K562 (cell line): ENCODE results near the gene RNF13. TPM values are rescaled to one million over a fixed set of nuclear protein-coding genes. Genes with fewer than 3 reads are reported as not detected.

ENCODE experiments used
- ATF3 ChIP-seq, 2 experiments: fragments of 450-650 bp in 1 of 2; sonication (generic) in 1 of 2; formaldehyde crosslinking in 1 of 2; IDR thresholded peaks in 1 of 2; conservative IDR thresholded peaks in 1 of 2; 2 replicates each; pipeline versions ENCODE4 v1.6.1 to v1.8.1; 2016 to 2023; ENCODE audit warnings: mild to moderate bottlenecking in 2 of 2, moderate library complexity in 2 of 2, inconsistent platforms in 1 of 2, missing genetic modification reagents in 1 of 2
- COPS2 ChIP-seq: fragments of 450-650 bp; conservative IDR thresholded peaks from 2 replicates; pipeline ENCODE4 v1.6.1; 2016; ENCODE audit warnings: mild to moderate bottlenecking, moderate library complexity
- FOXJ2 ChIP-seq: fragments of 200-800 bp; sonication (Bioruptor generic); IDR thresholded peaks from 2 replicates; pipeline ENCODE4 v1.6.1; 2016; ENCODE audit warnings: missing genetic modification characterization, missing compliant biosample characterization
- FOXK2 ChIP-seq, 2 experiments: fragments of 450-650 bp; IDR thresholded peaks in 1 of 2; conservative IDR thresholded peaks in 1 of 2; 2 replicates each; pipeline ENCODE4 v1.6.1; 2016; ENCODE audit warnings: low read depth in 2 of 2, mild to moderate bottlenecking in 1 of 2
- FOXP4 ChIP-seq: sonication (generic); formaldehyde crosslinking; IDR thresholded peaks from 2 replicates; pipeline ENCODE4 v1.8.0; 2022; ENCODE audit warnings: mild to moderate bottlenecking, missing genetic modification reagents, borderline replicate concordance
- HMG20B ChIP-seq: fragments of 250-450 bp; sonication (Bioruptor Pico); IDR thresholded peaks from 2 replicates; pipeline ENCODE4 v1.5.0; 2021; ENCODE audit warnings: mild to moderate bottlenecking
- HMGN3 ChIP-seq: IDR thresholded peaks from 2 replicates; pipeline ENCODE4 v1.6.1; 2011; ENCODE audit warnings: borderline replicate concordance, low read depth, mild to moderate bottlenecking, mixed read lengths, low read length; ENCODE audit not compliant: insufficient read length; ENCODE audit errors: extremely low read depth
- MAFF ChIP-seq: IDR thresholded peaks from 2 replicates; pipeline ENCODE4 v1.6.1; 2012; ENCODE audit warnings: low read length, improper control_type of control experiment
- MCM2 ChIP-seq: fragments of 450-650 bp; IDR thresholded peaks from 2 replicates; pipeline ENCODE4 v1.6.1; 2017; ENCODE audit warnings: low read depth, mild to moderate bottlenecking
- MIER1 ChIP-seq: fragments of 450-650 bp; IDR thresholded peaks from 2 replicates; pipeline ENCODE4 v1.6.1; 2016; ENCODE audit warnings: antibody characterized with exemption, mild to moderate bottlenecking, low read depth
- NFE2L1 ChIP-seq: fragments of 450-650 bp; IDR thresholded peaks from 2 replicates; pipeline ENCODE4 v1.6.1; 2016; ENCODE audit warnings: missing genetic modification characterization, low read depth, mild to moderate bottlenecking, missing compliant biosample characterization, moderate library complexity, borderline replicate concordance
- POLR3A ChIP-seq: IDR thresholded peaks from 2 replicates; pipeline ENCODE4 v1.6.1; 2011; ENCODE audit warnings: borderline replicate concordance, mild to moderate bottlenecking, moderate library complexity; ENCODE audit not compliant: insufficient read length, insufficient read depth; ENCODE audit errors: extremely low read depth
- RFX1 ChIP-seq: fragments of 450-650 bp; IDR thresholded peaks from 2 replicates; pipeline ENCODE4 v1.6.1; 2016; ENCODE audit warnings: mild to moderate bottlenecking, moderate library complexity
- SLC30A9 ChIP-seq: fragments of 250-450 bp; sonication (Bioruptor Pico); IDR thresholded peaks from 2 replicates; pipeline ENCODE4 v1.8.0; 2022; ENCODE audit warnings: mild to moderate bottlenecking, moderate library complexity
- SRSF9 ChIP-seq: fragments of 200-400 bp; formaldehyde crosslinking; IDR thresholded peaks from 2 replicates; pipeline ENCODE4 v1.6.1; 2017; ENCODE audit warnings: low read depth, low read length, borderline replicate concordance
- XRCC4 ChIP-seq: IDR thresholded peaks from one replicate; pipeline ENCODE4 v1.6.1; 2011; ENCODE audit not compliant: insufficient read depth, insufficient read length; ENCODE audit errors: extremely low read depth
- ZNF133 ChIP-seq: fragments of 250-450 bp; sonication (Bioruptor Pico); IDR thresholded peaks from 2 replicates; pipeline ENCODE4 v1.4.0; 2020; ENCODE audit warnings: mild to moderate bottlenecking
- ZSCAN32 ChIP-seq: fragments of 450-650 bp; formaldehyde crosslinking; IDR thresholded peaks from 2 replicates; pipeline ENCODE4 v1.4.0; 2020; ENCODE audit warnings: mild to moderate bottlenecking, moderate library complexity
- polyA plus RNA-seq, 8 experiments: library from polyadenylated mRNA; depleted of rRNA in 4 of 8; stranded (reverse) in 5 of 8; unstranded in 3 of 8; fragments of >200 nt; fragmentation: Nextera tagmentation in 2 of 8; fragmentation: Illumina TruSeq in 1 of 8; extraction: Ambion mirVana in 2 of 8; extraction: Trizol in 1 of 8; gene quantifications; 2 replicates each; pipeline versions ENCODE4 v1.2.1 to v1.2.3, GENCODE V29; 2011 to 2014; ENCODE audit warnings: inconsistent platforms in 1 of 8, missing spikeins in 1 of 8
- total RNA-seq, 7 experiments: library from RNA; depleted of rRNA in 6 of 7; stranded (reverse); fragments of >200 nt in 6 of 7; fragmentation: Illumina TruSeq in 2 of 7; extraction: Trizol in 2 of 7; gene quantifications; 2 replicates each; pipeline versions ENCODE4 v1.2.1 to v1.2.3, GENCODE V29; 2011 to 2021; ENCODE audit warnings: low replicate concordance in 1 of 7
- TF ChIP-seq, protein P1 (sequence below): fragments of 200-800 bp; sonication (Bioruptor generic); IDR thresholded peaks from 2 replicates; pipeline ENCODE4 v1.6.1; 2017; ENCODE audit warnings: missing genetic modification characterization, missing compliant biosample characterization
- TF ChIP-seq, protein P2 (sequence below), 2 experiments: fragments of 450-650 bp; conservative IDR thresholded peaks; 2 replicates each; pipeline ENCODE4 v1.6.1; 2017; ENCODE audit warnings: mild to moderate bottlenecking in 2 of 2, moderate library complexity in 2 of 2

The RNF13 gene
- total and polyA plus RNA-seq, 9 of the 15 experiments (the other 6 are each of a cell fraction or from before 2014, with no cell fraction given) = 12.7 to 35.8 (median 18.9) TPM

DNA sequence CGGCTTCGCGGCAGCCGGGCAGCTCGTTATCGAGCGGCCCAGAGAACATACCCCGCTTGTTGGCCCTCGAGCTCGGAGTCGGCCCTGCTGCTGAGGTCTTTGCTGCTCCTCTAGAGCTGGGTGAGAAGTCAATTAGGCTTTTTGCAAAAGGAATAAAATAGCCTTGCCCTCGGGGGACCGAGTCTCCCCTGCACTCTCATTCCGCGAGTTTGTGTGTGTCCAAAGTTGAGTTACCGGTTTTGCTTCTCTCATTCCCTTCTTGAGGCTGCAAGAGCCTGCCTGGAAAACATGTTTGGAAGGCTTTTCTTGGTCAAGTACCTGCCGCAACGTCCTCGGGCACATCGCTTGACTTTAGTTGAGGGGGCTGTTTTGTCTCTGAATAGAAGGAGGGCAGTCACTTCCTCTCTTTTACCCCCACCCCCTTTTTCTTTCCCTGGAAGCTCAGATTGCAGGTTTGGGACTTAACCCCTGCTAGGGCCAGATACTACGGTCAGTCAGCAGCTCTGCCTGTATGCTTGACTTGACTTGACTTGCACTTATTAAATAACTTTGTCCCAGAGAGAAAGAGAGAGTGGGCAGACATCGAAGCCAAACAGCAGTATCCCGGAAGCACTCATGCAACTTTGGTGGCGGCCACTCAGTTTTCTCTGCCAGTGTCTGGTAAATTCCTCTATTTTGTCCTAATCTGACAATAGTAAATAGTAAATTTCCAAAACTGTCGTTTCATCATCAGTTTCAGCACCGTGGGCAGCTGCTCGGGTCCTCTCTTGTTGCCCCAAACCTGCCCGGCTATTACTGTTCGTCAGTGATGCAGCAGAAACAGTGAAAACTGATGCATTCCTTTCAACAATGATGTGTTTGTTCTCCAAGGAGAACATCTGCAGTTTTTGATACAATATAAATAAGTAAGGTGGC lies 609 bp downstream of the RNF13 start (continued):
- TF ChIP-seq NFE2L1 (tag) = no peak
- no peak for TF ChIP-seq HMG20B (CRISPR knock-in tag)
- TF ChIP-seq FOXK2 (conservative IDR thresholded peaks at IDR 0.05 in 1 of 2, IDR thresholded peaks at IDR 0.05 in 1 of 2; ENCODE audit: low read depth in 2 of 2) = 0 out of 4 replicates have a peak, but pooled peaks of 1 of the 2 experiments have one; percentile 31
- peak; percentile 9 for TF ChIP-seq HMGN3
- TF ChIP-seq, protein P1, sequence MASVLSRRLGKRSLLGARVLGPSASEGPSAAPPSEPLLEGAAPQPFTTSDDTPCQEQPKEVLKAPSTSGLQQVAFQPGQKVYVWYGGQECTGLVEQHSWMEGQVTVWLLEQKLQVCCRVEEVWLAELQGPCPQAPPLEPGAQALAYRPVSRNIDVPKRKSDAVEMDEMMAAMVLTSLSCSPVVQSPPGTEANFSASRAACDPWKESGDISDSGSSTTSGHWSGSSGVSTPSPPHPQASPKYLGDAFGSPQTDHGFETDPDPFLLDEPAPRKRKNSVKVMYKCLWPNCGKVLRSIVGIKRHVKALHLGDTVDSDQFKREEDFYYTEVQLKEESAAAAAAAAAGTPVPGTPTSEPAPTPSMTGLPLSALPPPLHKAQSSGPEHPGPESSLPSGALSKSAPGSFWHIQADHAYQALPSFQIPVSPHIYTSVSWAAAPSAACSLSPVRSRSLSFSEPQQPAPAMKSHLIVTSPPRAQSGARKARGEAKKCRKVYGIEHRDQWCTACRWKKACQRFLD (CRISPR knock-in tag) = 0 out of 2 replicates have a peak, but pooled peaks have one; percentile 43
- TF ChIP-seq MIER1 = peak; percentile 84
- no peak for TF ChIP-seq ZNF133 (CRISPR knock-in tag)
- TF ChIP-seq SRSF9 = no peak
- no peak for TF ChIP-seq XRCC4
- TF ChIP-seq MAFF = no peak
- TF ChIP-seq FOXJ2 (tag) = 0 out of 2 replicates have a peak, but pooled peaks have one; percentile 24
- no peak for TF ChIP-seq RFX1
- no peak for TF ChIP-seq MCM2
- no peak for TF ChIP-seq POLR3A
- TF ChIP-seq, protein P2, sequence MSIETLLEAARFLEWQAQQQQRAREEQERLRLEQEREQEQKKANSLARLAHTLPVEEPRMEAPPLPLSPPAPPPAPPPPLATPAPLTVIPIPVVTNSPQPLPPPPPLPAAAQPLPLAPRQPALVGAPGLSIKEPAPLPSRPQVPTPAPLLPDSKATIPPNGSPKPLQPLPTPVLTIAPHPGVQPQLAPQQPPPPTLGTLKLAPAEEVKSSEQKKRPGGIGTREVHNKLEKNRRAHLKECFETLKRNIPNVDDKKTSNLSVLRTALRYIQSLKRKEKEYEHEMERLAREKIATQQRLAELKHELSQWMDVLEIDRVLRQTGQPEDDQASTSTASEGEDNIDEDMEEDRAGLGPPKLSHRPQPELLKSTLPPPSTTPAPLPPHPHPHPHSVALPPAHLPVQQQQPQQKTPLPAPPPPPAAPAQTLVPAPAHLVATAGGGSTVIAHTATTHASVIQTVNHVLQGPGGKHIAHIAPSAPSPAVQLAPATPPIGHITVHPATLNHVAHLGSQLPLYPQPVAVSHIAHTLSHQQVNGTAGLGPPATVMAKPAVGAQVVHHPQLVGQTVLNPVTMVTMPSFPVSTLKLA (conservative IDR thresholded peaks at IDR 0.05) = peak in 1 of 2 experiments; percentile 27; a peak in 1 of 4 replicates
- no peak for TF ChIP-seq FOXP4
- no peak for TF ChIP-seq COPS2
- TF ChIP-seq SLC30A9 (CRISPR knock-in tag) = no peak
- peak; percentile 83 for TF ChIP-seq ATF3 (IDR thresholded peaks at IDR 0.05)
- TF ChIP-seq ATF3 (CRISPR knock-in tag; conservative IDR thresholded peaks at IDR 0.05) = no peak
- no peak for TF ChIP-seq ZSCAN32
